OCI-LY3 (cell line): ENCODE results near the gene PBOV1.

Source experiments
- H2AFZ ChIP-seq: fragments of 200-600, 300-600 bp; shearing (Covaris generic); 2 replicates; pipeline ENCODE4 v1.6.0; 2014; ENCODE audit warnings: antibody characterized with exemption, low read depth, low read length
- H3K27ac ChIP-seq: fragments of 200-600, 300-600 bp; sonication (generic); 2 replicates; pipeline ENCODE4 v1.5.1; 2014; ENCODE audit warnings: mild to moderate bottlenecking, low read length, moderate library complexity, mixed read lengths
- H3K27me3 ChIP-seq: fragments of 200-600, 300-600 bp; sonication (generic); 2 replicates; pipeline ENCODE4 v1.6.1; 2014; ENCODE audit warnings: low read depth, low read length, mixed read lengths
- H3K36me3 ChIP-seq: fragments of 200-600, 300-600 bp; sonication (generic); replicated peaks from 2 replicates; pipeline ENCODE3; 2014; ENCODE audit warnings: low read depth, low read length, mixed read lengths
- H3K4me1 ChIP-seq: fragments of 300-600, 200-600 bp; sonication (generic); 2 replicates; pipeline ENCODE4 v1.6.1; 2014; ENCODE audit warnings: low read length, mixed read lengths
- H3K4me2 ChIP-seq: fragments of 200-600, 300-600 bp; sonication (generic); 2 replicates; pipeline ENCODE4 v1.6.1; 2014; ENCODE audit warnings: low read length, mixed read lengths
- H3K4me3 ChIP-seq: fragments of 300-600, 200-600 bp; sonication (generic); 2 replicates; pipeline ENCODE4 v1.5.1; 2014; ENCODE audit warnings: antibody characterized with exemption, mild to moderate bottlenecking, low read length, moderate library complexity
- H3K79me2 ChIP-seq: fragments of 300-600, 200-600 bp; shearing (Covaris generic); 2 replicates; pipeline ENCODE4 v1.6.1; 2014; ENCODE audit warnings: mild to moderate bottlenecking, low read length, mixed read lengths
- H3K9ac ChIP-seq: fragments of 300-600, 200-600 bp; shearing (Covaris generic); 2 replicates; pipeline ENCODE4 v1.6.0; 2014; ENCODE audit warnings: mild to moderate bottlenecking, low read length, moderate library complexity
- H3K9me3 ChIP-seq: fragments of 200-600, 300-600 bp; shearing (Covaris generic); 2 replicates; pipeline ENCODE4 v1.6.1; 2014; ENCODE audit warnings: low read length, mixed read lengths; ENCODE audit not compliant: insufficient read depth
- H4K20me1 ChIP-seq: fragments of 200-600, 300-600 bp; sonication (generic); 2 replicates; pipeline ENCODE4 v1.6.1; 2016; ENCODE audit warnings: low read length, mixed read lengths; ENCODE audit not compliant: insufficient read depth
- EZH2phosphoT487 ChIP-seq: fragments of 200-600 bp; shearing (Covaris generic); IDR thresholded peaks from 2 replicates; pipeline ENCODE4 v1.6.1; 2018; ENCODE audit warnings: antibody characterized with exemption, mixed run types, low read depth
- TF ChIP-seq, protein P1 (sequence below): fragments of 200-600, 300-600 bp; sonication (generic); IDR thresholded peaks from 2 replicates; pipeline ENCODE4 v1.5.1; 2014; ENCODE audit warnings: antibody characterized with exemption, low read length, low read depth

The PBOV1 gene

DNA sequence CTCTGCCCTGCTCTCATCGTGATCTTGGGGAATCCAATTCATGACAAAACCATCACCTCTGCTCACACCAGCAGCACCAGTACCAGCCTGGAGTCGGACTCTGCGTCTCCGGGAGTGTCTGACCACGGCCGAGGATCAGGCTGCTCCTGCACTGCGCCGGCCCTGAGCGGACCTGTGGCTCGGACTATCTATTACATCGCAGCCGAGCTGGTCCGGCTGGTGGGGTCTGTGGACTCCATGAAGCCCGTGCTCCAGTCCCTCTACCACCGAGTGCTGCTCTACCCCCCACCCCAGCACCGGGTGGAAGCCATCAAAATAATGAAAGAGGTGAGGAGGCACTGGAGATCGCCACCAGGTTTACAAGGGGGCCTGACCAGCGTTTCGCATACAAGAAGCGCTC lies 37.2 kb upstream of the PBOV1 start:
- peaks cover 7% of the 10 kb centered on the region; the same call in 1 of the 2 replicates for H3K27me3 ChIP-seq
- H3K36me3 ChIP-seq = no peaks in the 10 kb centered on the region
- H3K4me1 ChIP-seq = no peaks in the 10 kb centered on the region
- no peak overlapping the region for H3K9ac ChIP-seq
- no peak overlapping the region for H3K4me3 ChIP-seq
- H3K9me3 ChIP-seq = no peaks in the 10 kb centered on the region
- no peak overlapping the region for H2AFZ ChIP-seq
- H3K27ac ChIP-seq = no peak overlapping the region
- H3K79me2 ChIP-seq = no peaks in the 10 kb centered on the region
- no peak overlapping the region for H3K4me2 ChIP-seq
- TF ChIP-seq, protein P1, sequence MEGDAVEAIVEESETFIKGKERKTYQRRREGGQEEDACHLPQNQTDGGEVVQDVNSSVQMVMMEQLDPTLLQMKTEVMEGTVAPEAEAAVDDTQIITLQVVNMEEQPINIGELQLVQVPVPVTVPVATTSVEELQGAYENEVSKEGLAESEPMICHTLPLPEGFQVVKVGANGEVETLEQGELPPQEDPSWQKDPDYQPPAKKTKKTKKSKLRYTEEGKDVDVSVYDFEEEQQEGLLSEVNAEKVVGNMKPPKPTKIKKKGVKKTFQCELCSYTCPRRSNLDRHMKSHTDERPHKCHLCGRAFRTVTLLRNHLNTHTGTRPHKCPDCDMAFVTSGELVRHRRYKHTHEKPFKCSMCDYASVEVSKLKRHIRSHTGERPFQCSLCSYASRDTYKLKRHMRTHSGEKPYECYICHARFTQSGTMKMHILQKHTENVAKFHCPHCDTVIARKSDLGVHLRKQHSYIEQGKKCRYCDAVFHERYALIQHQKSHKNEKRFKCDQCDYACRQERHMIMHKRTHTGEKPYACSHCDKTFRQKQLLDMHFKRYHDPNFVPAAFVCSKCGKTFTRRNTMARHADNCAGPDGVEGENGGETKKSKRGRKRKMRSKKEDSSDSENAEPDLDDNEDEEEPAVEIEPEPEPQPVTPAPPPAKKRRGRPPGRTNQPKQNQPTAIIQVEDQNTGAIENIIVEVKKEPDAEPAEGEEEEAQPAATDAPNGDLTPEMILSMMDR = no peak
- TF ChIP-seq EZH2phosphoT487 = no peak
- no peaks in the 10 kb centered on the region for H4K20me1 ChIP-seq

DNA sequence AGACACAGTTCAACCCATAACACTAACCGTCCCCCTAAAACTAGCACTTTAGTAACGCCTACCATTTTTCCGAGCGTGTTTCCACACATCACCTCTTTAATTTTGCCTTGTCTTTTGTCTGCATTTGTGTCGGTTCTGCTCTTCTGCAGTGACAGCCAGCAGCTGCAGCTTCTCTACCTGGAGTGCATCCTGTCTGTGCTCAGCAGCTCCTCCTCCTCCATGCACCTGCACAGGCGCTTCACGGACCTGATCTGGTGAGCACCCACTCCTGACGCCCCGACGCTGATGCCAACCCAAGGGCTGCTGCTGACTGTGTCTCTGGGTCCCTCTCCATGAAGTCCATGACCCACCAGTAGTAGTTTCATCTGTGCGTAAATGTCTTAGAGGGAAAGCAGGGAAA lies 35.4 kb upstream of the PBOV1 start:
- Histone ChIP-seq H3K27me3 (0 out of 2 replicates have a peak, but pooled peaks cover 3% of the 10 kb centered on the region), H2AFZ (no peak overlapping the region), H3K9ac (no peak overlapping the region), H4K20me1 (no peaks in the 10 kb centered on the region), H3K4me2 (no peak overlapping the region), H3K36me3 (no peaks in the 10 kb centered on the region), H3K4me3 (no peak overlapping the region), H3K9me3 (no peaks in the 10 kb centered on the region), H3K79me2 (no peaks in the 10 kb centered on the region), H3K4me1 (no peaks in the 10 kb centered on the region), H3K27ac (no peak overlapping the region)
- TF ChIP-seq EZH2phosphoT487 = no peak
- TF ChIP-seq, protein P1 = no peak

DNA sequence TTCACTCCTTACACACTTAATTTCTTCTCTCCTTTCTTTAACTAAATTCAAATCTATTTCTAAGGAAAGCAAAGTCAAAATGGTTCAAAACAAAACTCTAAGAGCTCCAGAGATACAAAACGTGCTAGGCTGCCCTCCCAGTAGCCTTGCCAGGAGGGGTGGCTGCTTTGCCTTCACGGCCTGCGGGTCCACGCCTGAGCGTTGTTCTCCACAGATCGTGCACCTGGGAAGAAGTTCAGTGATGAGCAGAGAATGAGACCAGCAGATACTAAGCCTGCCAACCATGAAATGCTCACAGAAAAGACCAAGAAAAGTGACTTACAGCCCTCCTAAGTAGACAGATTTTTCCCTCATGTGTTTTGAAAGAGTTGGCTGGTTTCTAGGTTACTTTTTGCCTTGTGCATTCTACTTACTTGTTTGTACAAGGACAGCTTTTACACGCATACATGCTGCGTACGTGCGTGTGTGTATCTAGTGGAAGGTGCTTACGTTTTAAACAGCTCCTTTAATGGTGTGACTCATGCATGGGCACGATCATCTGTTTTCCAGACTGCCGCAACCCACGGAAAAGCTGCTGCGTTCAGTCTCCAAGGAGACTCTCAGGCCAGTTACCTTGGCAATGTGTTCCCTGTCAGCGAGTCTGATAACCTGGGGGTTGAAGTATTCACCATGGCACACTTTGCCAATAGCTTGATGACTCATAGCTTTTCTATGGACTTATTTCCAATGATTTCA lies 32.4 kb upstream of the PBOV1 start:
- H3K4me1 ChIP-seq = no peaks in the 10 kb centered on the region
- peaks cover 8% of the 10 kb centered on the region; the same call in 1 of the 2 replicates for H3K27me3 ChIP-seq
- no peaks in the 10 kb centered on the region for H3K36me3 ChIP-seq
- no peak overlapping the region for H3K4me2 ChIP-seq
- no peak overlapping the region for H3K9ac ChIP-seq
- no peaks in the 10 kb centered on the region for H3K79me2 ChIP-seq
- no peak overlapping the region for H2AFZ ChIP-seq
- TF ChIP-seq, protein P1 = no peak
- no peak for TF ChIP-seq EZH2phosphoT487
- no peak overlapping the region for H3K4me3 ChIP-seq
- no peaks in the 10 kb centered on the region for H4K20me1 ChIP-seq
- H3K9me3 ChIP-seq = no peaks in the 10 kb centered on the region
- H3K27ac ChIP-seq = no peak overlapping the region

DNA sequence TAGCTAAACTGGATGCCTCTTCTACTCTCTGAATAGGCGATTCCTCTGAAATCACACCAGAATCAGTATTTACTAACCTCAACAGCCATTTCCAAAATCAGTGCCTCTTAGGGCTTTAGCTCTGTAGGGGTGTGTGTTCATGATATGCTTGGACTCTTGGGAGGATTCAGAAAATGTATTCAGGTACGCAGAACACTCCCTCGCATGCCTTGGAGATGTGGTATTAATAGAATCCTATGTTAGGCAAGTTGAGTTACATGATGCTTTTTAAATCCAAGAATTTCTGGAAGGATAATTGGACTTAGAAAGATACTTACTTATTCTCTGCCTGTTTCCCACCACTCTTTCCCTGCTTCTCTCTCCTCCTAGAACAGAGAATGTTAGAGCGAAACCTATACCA lies 31.8 kb upstream of the PBOV1 start:
- no peaks in the 10 kb centered on the region for H3K9me3 ChIP-seq
- no peak overlapping the region for H3K4me3 ChIP-seq
- no peak overlapping the region for H3K27ac ChIP-seq
- H3K79me2 ChIP-seq = no peaks in the 10 kb centered on the region
- H3K4me1 ChIP-seq = no peaks in the 10 kb centered on the region
- H4K20me1 ChIP-seq = no peaks in the 10 kb centered on the region
- no peak overlapping the region for H3K9ac ChIP-seq
- no peak overlapping the region for H2AFZ ChIP-seq
- no peaks in the 10 kb centered on the region for H3K36me3 ChIP-seq
- TF ChIP-seq, protein P1 = no peak
- peaks cover 8% of the 10 kb centered on the region; the same call in 1 of the 2 replicates for H3K27me3 ChIP-seq
- H3K4me2 ChIP-seq = no peak overlapping the region
